Caco-2 (cell line): Measurements from ENCODE around the gene HIP1R. TPM values are rescaled to one million over a fixed set of nuclear protein-coding genes. Genes with fewer than 3 reads are reported as not detected.

Experiments used
- BruUV-seq: library from RNA; stranded (reverse); fragments of 400-500 nt; replicated peaks from 2 replicates; lab custom pipeline; 2021; lab: Mats Ljungman, UMichigan
- CTCF ChIA-PET: fragments of 300-600 bp; sonication (Branson Sonifier 250); formaldehyde crosslinking; loops from one replicate; lab custom pipeline; 2022; ENCODE audit warnings: antibody characterized with exemption; lab: Charles Lee
- POLR2A ChIA-PET: fragments of 300-600 bp; sonication (Branson Sonifier 250); formaldehyde crosslinking; loops from one replicate; lab custom pipeline; 2022; ENCODE audit warnings: antibody characterized with exemption; lab: Charles Lee
- DNase-seq, 2 experiments: peaks; one replicate each; pipeline versions ENCODE4 v3.0.0 to v3.0.0-alpha.2; 2020 to 2022
- H3K27me3 ChIP-seq: replicated peaks from 2 replicates; pipeline ENCODE4 v1.6.0; 2011; ENCODE audit warnings: low read length; ENCODE audit not compliant: control insufficient read depth, insufficient read depth
- H3K36me3 ChIP-seq: 2 replicates; pipeline ENCODE4 v1.5.1; 2011; ENCODE audit warnings: low read length; ENCODE audit not compliant: control insufficient read depth, insufficient read depth
- H3K4me1 ChIP-seq: fragments of 250-450 bp; sonication (Bioruptor Pico); 2 replicates; pipeline ENCODE4 v1.5.1; 2020; ENCODE audit warnings: mild to moderate bottlenecking
- H3K4me3 ChIP-seq: 2 replicates; pipeline ENCODE4 v1.5.1; 2011; ENCODE audit warnings: low read depth, mild to moderate bottlenecking, control low read depth, low read length
- H3K9me3 ChIP-seq: fragments of 250-450 bp; sonication (Bioruptor Pico); 2 replicates; pipeline ENCODE4 v1.5.1; 2020; ENCODE audit warnings: mild to moderate bottlenecking, moderate library complexity
- H3K27ac Mint-ChIP-seq: one replicate; pipeline ENCODE4 v1.8.0; 2022; ENCODE audit warnings: mixed read lengths; ENCODE audit not compliant: unreplicated experiment
- H3K27me3 Mint-ChIP-seq: one replicate; pipeline ENCODE4 v1.8.0; 2022; ENCODE audit warnings: mixed read lengths; ENCODE audit not compliant: insufficient read depth, unreplicated experiment
- H3K36me3 Mint-ChIP-seq: one replicate; pipeline ENCODE4 v1.8.0; 2022; ENCODE audit warnings: mild to moderate bottlenecking, mixed read lengths; ENCODE audit not compliant: insufficient read depth, unreplicated experiment
- H3K4me1 Mint-ChIP-seq: one replicate; pipeline ENCODE4 v1.8.0; 2022; ENCODE audit warnings: low read depth, mixed read lengths; ENCODE audit not compliant: unreplicated experiment
- H3K4me3 Mint-ChIP-seq: one replicate; pipeline ENCODE4 v1.8.0; 2022; ENCODE audit warnings: mild to moderate bottlenecking, moderate library complexity, mixed read lengths; ENCODE audit not compliant: unreplicated experiment
- H3K9me3 Mint-ChIP-seq: one replicate; pipeline ENCODE4 v1.8.0; 2022; ENCODE audit warnings: mixed read lengths; ENCODE audit not compliant: unreplicated experiment
- CTCF ChIP-seq, 2 experiments: fragments of 200-600 bp in 1 of 2; IDR thresholded peaks; 1 replicate in 1 of 2; 2 replicates in 1 of 2; pipeline versions ENCODE4 v1.5.1 to v1.8.0; 2011 to 2022; ENCODE audit warnings: antibody characterized with exemption in 1 of 2, control low read depth in 1 of 2, inconsistent platforms in 1 of 2, low read depth in 1 of 2, low read length in 1 of 2, mild to moderate bottlenecking in 1 of 2, moderate library complexity in 1 of 2; ENCODE audit not compliant: insufficient read depth in 1 of 2, severe bottlenecking in 1 of 2, unreplicated experiment in 1 of 2
- intact Hi-C: fragments of 100-400 bp; cut with micrococcal nuclease; formaldehyde crosslinking; loops from one replicate; pipeline ENCODE4 v1.10.0; 2022; ENCODE audit not compliant: unreplicated experiment
- total RNA-seq: library from RNA; stranded (reverse); gene quantifications from 2 replicates; pipeline ENCODE4 v1.2.3, GENCODE V29; 2022

HIP1R gene
- total RNA-seq, 1 experiment from 2014 or later, result 13.8 TPM

- POLR2A ChIA-PET, result no interaction called here
- H3K27ac Mint-ChIP-seq, result no peak overlapping the region
- TF ChIP-seq CTCF (IDR thresholded peaks at IDR 0.05; ENCODE audit: insufficient read depth in 1 of 2, low read depth in 1 of 2, low read length in 1 of 2, severe bottlenecking in 1 of 2, unreplicated experiment in 1 of 2), result no peak
- peaks cover 11% of the 10 kb centered on the region for H3K4me1 Mint-ChIP-seq
- Histone ChIP-seq H3K27me3 (no peaks in the 10 kb centered on the region), H3K4me1 (no peaks in the 10 kb centered on the region), H3K4me3 (no peak overlapping the region), H3K9me3 (no peaks in the 10 kb centered on the region), H3K36me3 (no peaks in the 10 kb centered on the region)
- CTCF ChIA-PET, result interaction anchor here (0.6 kb wide), 1 partner anchor 14 kb away, joined by 3 read pairs; no protein-coding TSS in a partner anchor
- BruUV-seq, result no TSS peak
- no peaks in the 10 kb centered on the region for H3K9me3 Mint-ChIP-seq
- DNase-seq, result no peak
- H3K36me3 Mint-ChIP-seq, result peaks cover 18% of the 10 kb centered on the region
- no peak overlapping the region for H3K4me3 Mint-ChIP-seq
- intact Hi-C loops, result no loop called here
- H3K27me3 Mint-ChIP-seq, result no peaks in the 10 kb centered on the region
These were observed 41.5 kb downstream of the HIP1R start for GRCh38 chr12:122876731-122877130.

- Histone ChIP-seq H3K9me3 (no peaks in the 10 kb centered on the region), H3K36me3 (no peaks in the 10 kb centered on the region), H3K27me3 (no peaks in the 10 kb centered on the region), H3K4me3 (no peak overlapping the region), H3K4me1 (peaks cover 2% of the 10 kb centered on the region)
- no peaks in the 10 kb centered on the region for H3K9me3 Mint-ChIP-seq
- no peak for TF ChIP-seq CTCF (IDR thresholded peaks at IDR 0.05; ENCODE audit: insufficient read depth in 1 of 2, low read depth in 1 of 2, low read length in 1 of 2, severe bottlenecking in 1 of 2, unreplicated experiment in 1 of 2)
- no peaks in the 10 kb centered on the region for H3K27me3 Mint-ChIP-seq
- peaks cover 25% of the 10 kb centered on the region for H3K36me3 Mint-ChIP-seq
- no TSS peak for BruUV-seq
- ChIA-PET POLR2A (no interaction called here), CTCF (interaction anchor here (0.8 kb wide), 1 partner anchor 9 kb away, joined by 7 read pairs; no protein-coding TSS in a partner anchor)
- no peak overlapping the region for H3K4me3 Mint-ChIP-seq
- intact Hi-C loops, result no loop called here
- no peak for DNase-seq
- peaks cover 6% of the 10 kb centered on the region for H3K4me1 Mint-ChIP-seq
- no peak overlapping the region for H3K27ac Mint-ChIP-seq
These were observed 43.7 kb downstream of the HIP1R start for GRCh38 chr12:122878780-122879612.

GRCh38 chr12:122880155-122880667, 45.0 kb downstream of the HIP1R start:
- Histone ChIP-seq H3K9me3 (no peaks in the 10 kb centered on the region), H3K36me3 (no peaks in the 10 kb centered on the region), H3K4me3 (no peak overlapping the region), H3K4me1 (peaks cover 14% of the 10 kb centered on the region), H3K27me3 (no peaks in the 10 kb centered on the region)
- POLR2A ChIA-PET, result interaction anchor here (0.5 kb wide), 1 partner anchor 270 kb away, joined by 7 read pairs; the partner anchor contains the start of gene PITPNM2
- no peak for TF ChIP-seq CTCF (IDR thresholded peaks at IDR 0.05; ENCODE audit: insufficient read depth in 1 of 2, low read depth in 1 of 2, low read length in 1 of 2, severe bottlenecking in 1 of 2, unreplicated experiment in 1 of 2)
- DNase-seq, result no peak
- intact Hi-C loops, result loop anchor here (1.0 kb wide), 1 partner anchor 72 kb away; no protein-coding TSS in a partner anchor
- BruUV-seq, result no TSS peak
- Mint-ChIP-seq H3K9me3 (no peaks in the 10 kb centered on the region), H3K4me3 (no peak overlapping the region), H3K4me1 (peaks cover 6% of the 10 kb centered on the region), H3K27ac (no peak overlapping the region), H3K36me3 (peaks cover 25% of the 10 kb centered on the region), H3K27me3 (no peaks in the 10 kb centered on the region)
- CTCF ChIA-PET, result no interaction called here
